Esophagus squamous epithelium (tissue), 5 donors: ENCODE measurements around the gene CCDC122. TPM values are rescaled to one million over a fixed set of nuclear protein-coding genes. Genes with fewer than 3 reads are reported as not detected.

Experiments used
- DNase-seq: peaks from one replicate; lab custom pipeline; 2025; lab: John Stamatoyannopoulos, UW
- H3K27ac ChIP-seq, 4 donors: fragments of 200-600 bp; sonication (generic); one replicate each; pipeline ENCODE4 v1.5.1; 2016 to 2019; ENCODE audit warnings: mild to moderate bottlenecking in 1 of 4
- H3K27me3 ChIP-seq, 4 donors: fragments of 200-600 bp; sonication (generic); 1 replicate in 3 of 4; 2 replicates in 1 of 4; pipeline versions ENCODE4 v1.5.1 to v1.6.0; 2017 to 2021; ENCODE audit warnings: antibody characterized with exemption in 1 of 4
- H3K36me3 ChIP-seq, 3 donors: fragments of 200-600 bp; sonication (generic); one replicate each; pipeline ENCODE4 v1.5.1; 2016 to 2019
- H3K4me1 ChIP-seq, 3 donors: fragments of 200-600 bp; sonication (generic); one replicate each; pipeline ENCODE4 v1.5.1; 2017 to 2019
- H3K4me3 ChIP-seq, 4 donors: fragments of 200-600 bp; sonication (generic); 1 replicate in 3 of 4; 2 replicates in 1 of 4; pipeline ENCODE4 v1.5.1; 2016 to 2019; ENCODE audit warnings: mild to moderate bottlenecking in 2 of 4, moderate library complexity in 1 of 4
- H3K9me3 ChIP-seq, 3 donors: fragments of 200-600 bp; sonication (generic); one replicate each; pipeline ENCODE4 v1.5.1; 2016 to 2019
- POLR2A ChIP-seq, 4 donors: fragments of 450-650 bp; IDR thresholded peaks; one replicate each; pipeline ENCODE4 v1.6.1; 2017; ENCODE audit warnings: antibody characterized with exemption in 4 of 4, mild to moderate bottlenecking in 4 of 4, moderate library complexity in 3 of 4
- WGBS, 2 donors: methylation state at CpG; one replicate each; pipeline ENCODE4 v1.1.5; 2018; 5-methylcytosine and 5-hydroxymethylcytosine counted together
- intact Hi-C: fragments of 100-400 bp; cut with DNase I; formaldehyde crosslinking; loops from one replicate; pipeline ENCODE4 v1.15.0; 2022
- total RNA-seq, 4 donors: library from RNA; depleted of rRNA; stranded (reverse); fragments of >200 nt; gene quantifications; one replicate each; pipeline ENCODE4 v1.1.0, GENCODE V29; 2016
- TF ChIP-seq, protein P1 (sequence below), 6 experiments: fragments of 450-650 bp in 4 of 6; fragments of 200-600 bp in 2 of 6; sonication (generic) in 2 of 6; IDR thresholded peaks; one replicate each; pipeline ENCODE4 v1.5.1; 2016 to 2019; ENCODE audit warnings: antibody characterized with exemption in 6 of 6, mild to moderate bottlenecking in 4 of 6, moderate library complexity in 4 of 6
- donor health status: DM: yes; HTN: yes; CAD: no.

The CCDC122 gene
- total RNA-seq, 4 donors from 2014 or later = 0.87 to 16.8 (median 2.1) TPM

- Histone ChIP-seq H3K9me3 (no peaks in the 10 kb centered on the region), H3K4me1 (peaks cover 4 to 36% (median 8%) of the 10 kb centered on the region in 3 donors), H3K27me3 (no peaks in the 10 kb centered on the region), H3K27ac (no peak overlapping the region), H3K4me3 (no peak overlapping the region), H3K36me3 (no peaks in the 10 kb centered on the region)
- DNase-seq = no peak
- no peak for TF ChIP-seq POLR2A (IDR thresholded peaks at IDR 0.05)
- TF ChIP-seq, protein P1, sequence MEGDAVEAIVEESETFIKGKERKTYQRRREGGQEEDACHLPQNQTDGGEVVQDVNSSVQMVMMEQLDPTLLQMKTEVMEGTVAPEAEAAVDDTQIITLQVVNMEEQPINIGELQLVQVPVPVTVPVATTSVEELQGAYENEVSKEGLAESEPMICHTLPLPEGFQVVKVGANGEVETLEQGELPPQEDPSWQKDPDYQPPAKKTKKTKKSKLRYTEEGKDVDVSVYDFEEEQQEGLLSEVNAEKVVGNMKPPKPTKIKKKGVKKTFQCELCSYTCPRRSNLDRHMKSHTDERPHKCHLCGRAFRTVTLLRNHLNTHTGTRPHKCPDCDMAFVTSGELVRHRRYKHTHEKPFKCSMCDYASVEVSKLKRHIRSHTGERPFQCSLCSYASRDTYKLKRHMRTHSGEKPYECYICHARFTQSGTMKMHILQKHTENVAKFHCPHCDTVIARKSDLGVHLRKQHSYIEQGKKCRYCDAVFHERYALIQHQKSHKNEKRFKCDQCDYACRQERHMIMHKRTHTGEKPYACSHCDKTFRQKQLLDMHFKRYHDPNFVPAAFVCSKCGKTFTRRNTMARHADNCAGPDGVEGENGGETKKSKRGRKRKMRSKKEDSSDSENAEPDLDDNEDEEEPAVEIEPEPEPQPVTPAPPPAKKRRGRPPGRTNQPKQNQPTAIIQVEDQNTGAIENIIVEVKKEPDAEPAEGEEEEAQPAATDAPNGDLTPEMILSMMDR (IDR thresholded peaks at IDR 0.05) = no peak
- intact Hi-C loops = no loop called here
These were observed 2.2 kb downstream of the CCDC122 start for GRCh38 chr13:43877326-43877725.

GRCh38 chr13:43876366-43876765 lies 3.2 kb downstream of the CCDC122 start:
- intact Hi-C loops = no loop called here
- 80 to 100% methylated on average over 2 of the region's 2 CpGs for WGBS, 2 donors
- no peak for DNase-seq
- TF ChIP-seq, protein P1 (IDR thresholded peaks at IDR 0.05) = no peak
- no peak for TF ChIP-seq POLR2A (IDR thresholded peaks at IDR 0.05)
- Histone ChIP-seq H3K27ac (no peak overlapping the region), H3K4me1 (peaks cover 4 to 36% (median 8%) of the 10 kb centered on the region in 3 donors), H3K4me3 (no peak overlapping the region), H3K27me3 (no peaks in the 10 kb centered on the region), H3K9me3 (no peaks in the 10 kb centered on the region), H3K36me3 (no peaks in the 10 kb centered on the region)

GRCh38 chr13:43874504-43875092 lies 4.9 kb downstream of the CCDC122 start:
- Histone ChIP-seq H3K4me1 (peaks cover 4 to 23% (median 4%) of the 10 kb centered on the region in 3 donors), H3K4me3 (no peak overlapping the region), H3K36me3 (peaks cover 0 to 14% (median 0%) of the 10 kb centered on the region in 3 donors), H3K27ac (no peak overlapping the region), H3K27me3 (no peaks in the 10 kb centered on the region), H3K9me3 (no peaks in the 10 kb centered on the region)
- no peak for DNase-seq
- WGBS, 2 donors = 6 to 15% methylated on average over 2 of the region's 2 CpGs
- no peak for TF ChIP-seq POLR2A (IDR thresholded peaks at IDR 0.05)
- TF ChIP-seq, protein P1 (IDR thresholded peaks at IDR 0.05) = peak in 4 of 6 experiments; percentile 53 to 70 (median 57)
- intact Hi-C loops = no loop called here

DNA sequence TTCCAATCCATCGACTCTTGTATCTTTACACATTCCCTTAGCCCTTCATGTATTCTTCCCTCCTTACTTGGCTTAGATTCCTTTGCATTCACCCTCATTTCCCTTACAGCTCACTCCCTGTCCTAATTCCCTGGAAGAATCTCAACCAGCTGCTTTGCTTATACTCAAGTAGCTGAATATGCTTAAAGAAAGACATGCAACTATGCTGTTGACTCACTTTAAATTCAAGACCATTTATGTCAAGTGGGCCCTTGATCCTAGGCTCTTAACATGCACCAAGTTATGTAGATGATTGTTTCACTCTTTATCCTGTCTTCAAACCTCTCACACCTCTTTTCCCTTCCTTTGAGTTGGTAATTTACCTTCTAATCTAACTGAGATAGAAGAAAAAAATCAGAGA lies 7.4 kb downstream of the CCDC122 start:
- intact Hi-C loops = no loop called here

DNA sequence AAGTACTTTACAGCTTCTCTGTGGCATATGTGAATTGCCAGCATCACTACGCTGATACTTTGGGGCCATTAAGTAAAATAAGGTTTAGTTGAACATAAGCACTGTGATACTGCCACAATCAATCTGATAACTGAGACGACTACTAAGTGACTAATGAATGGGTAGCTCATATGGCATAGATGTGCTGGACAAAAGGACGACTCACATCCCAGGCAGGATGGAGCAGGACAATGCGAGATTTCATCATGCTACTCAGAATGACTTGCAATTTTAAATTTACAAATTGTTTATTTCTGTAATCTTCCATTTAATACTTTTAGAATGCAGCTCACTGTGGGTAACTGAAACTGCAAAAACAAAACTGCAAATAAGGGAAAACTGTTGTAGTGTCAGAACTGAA lies 13.6 kb downstream of the CCDC122 start:
- H3K4me1 ChIP-seq = no peaks in the 10 kb centered on the region
- WGBS, 2 donors = 53 to 67% methylated on average over 4 of the region's 4 CpGs
- no peak overlapping the region for H3K4me3 ChIP-seq
- peaks cover 0 to 21% (median 0%) of the 10 kb centered on the region in 3 donors for H3K36me3 ChIP-seq
- intact Hi-C loops = no loop called here
- TF ChIP-seq POLR2A (IDR thresholded peaks at IDR 0.05) = no peak
- TF ChIP-seq, protein P1 (IDR thresholded peaks at IDR 0.05) = no peak
- H3K27ac ChIP-seq = no peak overlapping the region
- DNase-seq = no peak
- no peaks in the 10 kb centered on the region for H3K27me3 ChIP-seq
- H3K9me3 ChIP-seq = no peaks in the 10 kb centered on the region

More for the DNA sequence above, 7.4 kb downstream of the CCDC122 start:
- Histone ChIP-seq H3K27ac (no peak overlapping the region), H3K4me3 (no peak overlapping the region), H3K36me3 (peaks cover 0 to 24% (median 0%) of the 10 kb centered on the region in 3 donors), H3K4me1 (peaks cover 0 to 9% (median 0%) of the 10 kb centered on the region in 3 donors), H3K27me3 (no peaks in the 10 kb centered on the region), H3K9me3 (no peaks in the 10 kb centered on the region)
- TF ChIP-seq, protein P1 (IDR thresholded peaks at IDR 0.05) = no peak
- no peak for TF ChIP-seq POLR2A (IDR thresholded peaks at IDR 0.05)
- WGBS, 2 donors = 100% methylated on average over 1 of the region's 1 CpG
- no peak for DNase-seq
